Chondrocyte (in vitro differentiated cells): Measurements from ENCODE around the gene C3orf22. TPM values are rescaled to one million over a fixed set of nuclear protein-coding genes. Genes with fewer than 3 reads are reported as not detected.

ENCODE experiments used
- DNase-seq: peaks from one replicate; pipeline ENCODE4 v3.0.0; 2021; ENCODE audit warnings: mixed read lengths, low spot score
- H3K27ac Mint-ChIP-seq: one replicate; pipeline ENCODE4 v1.8.0; 2021; ENCODE audit warnings: mild to moderate bottlenecking, moderate library complexity, mixed read lengths; ENCODE audit not compliant: unreplicated experiment
- H3K27me3 Mint-ChIP-seq: 2 replicates; pipeline ENCODE4 v1.8.0; 2021; ENCODE audit warnings: low read depth, mixed read lengths
- H3K36me3 Mint-ChIP-seq: 2 replicates; pipeline ENCODE4 v1.8.0; 2021; ENCODE audit warnings: low read depth, mixed read lengths
- H3K4me1 Mint-ChIP-seq: 2 replicates; pipeline ENCODE4 v1.8.0; 2021; ENCODE audit warnings: low read depth, mild to moderate bottlenecking, mixed read lengths
- H3K4me3 Mint-ChIP-seq: one replicate; pipeline ENCODE4 v1.8.0; 2021; ENCODE audit warnings: mild to moderate bottlenecking, moderate library complexity, mixed read lengths; ENCODE audit not compliant: unreplicated experiment
- H3K9me3 Mint-ChIP-seq: 2 replicates; pipeline ENCODE4 v1.8.0; 2021; ENCODE audit warnings: low read depth, mixed read lengths
- total RNA-seq: library from RNA; stranded (reverse); gene quantifications from 3 replicates; pipeline ENCODE4 v1.2.1, GENCODE V29; 2021
- TF ChIP-seq, protein P1 (sequence below): fragments of 200-600 bp; sonication (generic); IDR thresholded peaks from 2 replicates; pipeline ENCODE4 v1.5.0; 2021; ENCODE audit warnings: antibody characterized with exemption, mild to moderate bottlenecking, moderate library complexity

C3orf22 gene
- total RNA-seq, 1 donor from 2014 or later: not detected

GRCh38 chr3:126524429-126524988 is 34.2 kb downstream of the C3orf22 start:
- peak; percentile 88 for DNase-seq
- H3K9me3 Mint-ChIP-seq: no peaks in the 10 kb centered on the region
- peak overlapping the region; percentile 62 for H3K4me3 Mint-ChIP-seq

GRCh38 chr3:126523745-126524428 is 34.8 kb downstream of the C3orf22 start, which contains the start of gene CHST13:
Gene CHST13, plus strand, starts transcription at chr3:126524155. Its CDS starts 178 bp downstream, at chr3:126524333.
- H3K27ac Mint-ChIP-seq: no peak within 1 kb of the TSS
- no peaks in the 10 kb centered on the region for H3K36me3 Mint-ChIP-seq
- H3K9me3 Mint-ChIP-seq: no peaks in the 10 kb centered on the region
- peaks cover 19% of the 10 kb centered on the region for H3K27me3 Mint-ChIP-seq
- peak within 1 kb of the TSS; percentile 62 for H3K4me3 Mint-ChIP-seq
- peaks cover 3% of the 10 kb centered on the region for H3K4me1 Mint-ChIP-seq
- TF ChIP-seq, protein P1, sequence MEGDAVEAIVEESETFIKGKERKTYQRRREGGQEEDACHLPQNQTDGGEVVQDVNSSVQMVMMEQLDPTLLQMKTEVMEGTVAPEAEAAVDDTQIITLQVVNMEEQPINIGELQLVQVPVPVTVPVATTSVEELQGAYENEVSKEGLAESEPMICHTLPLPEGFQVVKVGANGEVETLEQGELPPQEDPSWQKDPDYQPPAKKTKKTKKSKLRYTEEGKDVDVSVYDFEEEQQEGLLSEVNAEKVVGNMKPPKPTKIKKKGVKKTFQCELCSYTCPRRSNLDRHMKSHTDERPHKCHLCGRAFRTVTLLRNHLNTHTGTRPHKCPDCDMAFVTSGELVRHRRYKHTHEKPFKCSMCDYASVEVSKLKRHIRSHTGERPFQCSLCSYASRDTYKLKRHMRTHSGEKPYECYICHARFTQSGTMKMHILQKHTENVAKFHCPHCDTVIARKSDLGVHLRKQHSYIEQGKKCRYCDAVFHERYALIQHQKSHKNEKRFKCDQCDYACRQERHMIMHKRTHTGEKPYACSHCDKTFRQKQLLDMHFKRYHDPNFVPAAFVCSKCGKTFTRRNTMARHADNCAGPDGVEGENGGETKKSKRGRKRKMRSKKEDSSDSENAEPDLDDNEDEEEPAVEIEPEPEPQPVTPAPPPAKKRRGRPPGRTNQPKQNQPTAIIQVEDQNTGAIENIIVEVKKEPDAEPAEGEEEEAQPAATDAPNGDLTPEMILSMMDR: peak; percentile 35
- peak; percentile 85 for DNase-seq

More at GRCh38 chr3:126524429-126524988, 34.2 kb downstream of the C3orf22 start:
- H3K4me1 Mint-ChIP-seq: peaks cover 3% of the 10 kb centered on the region
- H3K27ac Mint-ChIP-seq: no peak overlapping the region
- no peaks in the 10 kb centered on the region for H3K36me3 Mint-ChIP-seq
- H3K27me3 Mint-ChIP-seq: peaks cover 18% of the 10 kb centered on the region
- TF ChIP-seq, protein P1: no peak

DNA sequence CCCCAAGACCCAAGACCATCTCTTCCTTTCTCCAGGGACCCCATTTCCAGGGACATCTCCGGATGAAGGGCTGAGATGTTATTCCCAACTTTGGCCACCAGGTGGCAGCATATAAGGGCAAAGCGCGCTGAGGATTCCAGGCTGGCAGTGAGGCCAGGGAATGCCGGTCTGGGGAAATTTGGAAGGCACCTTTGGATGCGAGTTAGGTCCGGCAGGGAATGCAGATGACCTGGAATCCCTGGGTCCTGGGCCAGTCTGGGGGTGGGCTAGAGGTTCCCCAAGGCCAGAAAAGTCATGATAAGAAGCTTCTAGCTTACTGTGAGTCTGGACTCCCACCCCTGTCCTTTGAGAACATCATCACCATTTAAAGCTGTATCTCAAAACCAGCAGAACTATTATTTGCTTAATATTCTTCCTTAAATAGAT is 36.4 kb downstream of the C3orf22 start:
- H3K27ac Mint-ChIP-seq: no peak overlapping the region
- no peaks in the 10 kb centered on the region for H3K36me3 Mint-ChIP-seq
- no peaks in the 10 kb centered on the region for H3K9me3 Mint-ChIP-seq
- TF ChIP-seq, protein P1: peak; percentile 91
- peaks cover 3% of the 10 kb centered on the region for H3K4me1 Mint-ChIP-seq
- H3K27me3 Mint-ChIP-seq: peaks cover 19% of the 10 kb centered on the region
- H3K4me3 Mint-ChIP-seq: no peak overlapping the region
- DNase-seq: peak; percentile 65

DNA sequence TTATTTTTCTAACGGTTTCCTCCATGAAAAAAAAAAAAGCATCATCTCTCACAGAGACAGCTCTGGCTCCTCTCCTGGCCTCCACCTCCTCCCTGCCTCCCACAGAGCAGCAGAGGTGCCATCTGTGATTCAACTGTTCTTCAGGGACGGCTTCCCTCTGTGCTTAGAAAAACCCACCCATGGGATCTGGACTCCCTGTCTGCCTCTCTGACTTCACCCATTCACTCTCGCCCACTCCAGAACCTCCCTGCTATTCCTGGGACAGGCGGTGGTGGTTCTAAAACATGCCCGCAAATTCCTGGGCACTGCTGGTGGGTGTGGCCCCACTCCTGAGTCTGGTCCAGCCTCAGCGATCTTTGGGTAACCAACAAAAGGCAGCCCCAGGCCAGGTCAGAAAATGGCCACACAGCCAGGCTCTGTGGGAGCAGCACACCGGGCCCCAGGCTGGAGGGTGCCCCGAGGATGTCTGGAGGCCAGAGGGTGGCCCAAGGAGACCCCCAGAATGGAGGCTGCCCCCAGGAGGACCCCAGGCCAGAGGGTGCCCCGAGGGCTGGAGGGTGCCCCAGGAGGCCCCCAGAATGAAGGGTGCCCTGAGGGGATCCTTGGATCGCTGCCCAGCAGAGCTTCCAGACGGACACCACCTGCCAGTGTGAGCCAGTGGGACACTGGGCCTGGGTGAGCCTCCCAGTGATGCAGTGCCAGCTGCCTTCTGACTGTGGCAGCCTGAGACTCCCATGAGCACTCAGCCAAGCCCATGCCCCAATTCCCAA is 37.4 kb downstream of the C3orf22 start:
- Mint-ChIP-seq H3K9me3 (no peaks in the 10 kb centered on the region), H3K27me3 (peaks cover 19% of the 10 kb centered on the region), H3K4me1 (peaks cover 3% of the 10 kb centered on the region), H3K27ac (no peak overlapping the region), H3K36me3 (no peaks in the 10 kb centered on the region), H3K4me3 (no peak overlapping the region)
- peak; percentile 78 for DNase-seq
- TF ChIP-seq, protein P1: no peak
